Measurements from ENCODE around the gene ELAVL2. TPM values are rescaled to one million over a fixed set of nuclear protein-coding genes. Genes with fewer than 3 reads are reported as not detected.

ELAVL2 gene
- total RNA-seq, 4 donors from 2014 or later: 0.13 to 0.62 (median 0.25) TPM; not detected in 1

- Histone ChIP-seq H3K9me3 (no peaks in the 10 kb centered on the region), H3K27me3 (no peaks in the 10 kb centered on the region), H3K4me3 (no peak overlapping the region), H3K4me1 (no peaks in the 10 kb centered on the region), H3K36me3 (no peaks in the 10 kb centered on the region), H3K27ac (no peak overlapping the region)
- 72 to 85% methylated on average over 2 of the region's 2 CpGs for WGBS, 2 donors (ENCODE audit: low coverage in 1 of 2)
- ATAC-seq: no peak
- TF ChIP-seq POLR2A (IDR thresholded peaks at IDR 0.05) (no peak), POLR2AphosphoS5 (IDR thresholded peaks at IDR 0.05) (no peak)
- TF ChIP-seq, protein P1, sequence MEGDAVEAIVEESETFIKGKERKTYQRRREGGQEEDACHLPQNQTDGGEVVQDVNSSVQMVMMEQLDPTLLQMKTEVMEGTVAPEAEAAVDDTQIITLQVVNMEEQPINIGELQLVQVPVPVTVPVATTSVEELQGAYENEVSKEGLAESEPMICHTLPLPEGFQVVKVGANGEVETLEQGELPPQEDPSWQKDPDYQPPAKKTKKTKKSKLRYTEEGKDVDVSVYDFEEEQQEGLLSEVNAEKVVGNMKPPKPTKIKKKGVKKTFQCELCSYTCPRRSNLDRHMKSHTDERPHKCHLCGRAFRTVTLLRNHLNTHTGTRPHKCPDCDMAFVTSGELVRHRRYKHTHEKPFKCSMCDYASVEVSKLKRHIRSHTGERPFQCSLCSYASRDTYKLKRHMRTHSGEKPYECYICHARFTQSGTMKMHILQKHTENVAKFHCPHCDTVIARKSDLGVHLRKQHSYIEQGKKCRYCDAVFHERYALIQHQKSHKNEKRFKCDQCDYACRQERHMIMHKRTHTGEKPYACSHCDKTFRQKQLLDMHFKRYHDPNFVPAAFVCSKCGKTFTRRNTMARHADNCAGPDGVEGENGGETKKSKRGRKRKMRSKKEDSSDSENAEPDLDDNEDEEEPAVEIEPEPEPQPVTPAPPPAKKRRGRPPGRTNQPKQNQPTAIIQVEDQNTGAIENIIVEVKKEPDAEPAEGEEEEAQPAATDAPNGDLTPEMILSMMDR (IDR thresholded peaks at IDR 0.05): no peak
These were observed 108.5 kb downstream of the ELAVL2 start for GRCh38 chr9:23717505-23717904.

DNA sequence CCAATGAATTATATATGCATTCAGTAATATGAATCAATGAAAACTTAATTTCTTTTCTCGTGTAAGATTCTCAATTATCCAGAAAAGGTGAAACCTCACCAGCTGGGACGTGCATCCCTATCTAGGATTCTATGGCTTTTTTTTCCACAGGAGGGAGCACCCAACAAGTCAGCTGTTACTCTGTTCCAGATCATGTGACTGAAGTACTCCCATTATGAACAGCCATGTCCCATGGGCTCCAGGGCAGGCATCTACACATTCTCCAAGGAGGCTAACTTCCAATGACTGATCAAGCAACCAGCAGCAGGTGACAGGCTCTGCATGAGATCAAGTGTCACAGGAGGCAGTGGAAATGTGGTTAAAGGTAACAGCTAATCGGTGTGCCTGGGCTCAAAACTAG is 118.8 kb downstream of the ELAVL2 start:
- no peak for ATAC-seq
- TF ChIP-seq POLR2A (IDR thresholded peaks at IDR 0.05) (no peak), EP300 (IDR thresholded peaks at IDR 0.05) (no peak), POLR2AphosphoS5 (IDR thresholded peaks at IDR 0.05) (no peak)
- TF ChIP-seq, protein P1 (IDR thresholded peaks at IDR 0.05): no peak
- Histone ChIP-seq H3K4me3 (no peak overlapping the region), H3K9me3 (no peaks in the 10 kb centered on the region), H3K4me1 (no peaks in the 10 kb centered on the region), H3K36me3 (no peaks in the 10 kb centered on the region), H3K27me3 (no peaks in the 10 kb centered on the region), H3K27ac (no peak overlapping the region)
- WGBS, 2 donors (ENCODE audit: low coverage in 1 of 2): 90 to 91% methylated on average over 2 to 3 of the region's 3 CpGs

DNA sequence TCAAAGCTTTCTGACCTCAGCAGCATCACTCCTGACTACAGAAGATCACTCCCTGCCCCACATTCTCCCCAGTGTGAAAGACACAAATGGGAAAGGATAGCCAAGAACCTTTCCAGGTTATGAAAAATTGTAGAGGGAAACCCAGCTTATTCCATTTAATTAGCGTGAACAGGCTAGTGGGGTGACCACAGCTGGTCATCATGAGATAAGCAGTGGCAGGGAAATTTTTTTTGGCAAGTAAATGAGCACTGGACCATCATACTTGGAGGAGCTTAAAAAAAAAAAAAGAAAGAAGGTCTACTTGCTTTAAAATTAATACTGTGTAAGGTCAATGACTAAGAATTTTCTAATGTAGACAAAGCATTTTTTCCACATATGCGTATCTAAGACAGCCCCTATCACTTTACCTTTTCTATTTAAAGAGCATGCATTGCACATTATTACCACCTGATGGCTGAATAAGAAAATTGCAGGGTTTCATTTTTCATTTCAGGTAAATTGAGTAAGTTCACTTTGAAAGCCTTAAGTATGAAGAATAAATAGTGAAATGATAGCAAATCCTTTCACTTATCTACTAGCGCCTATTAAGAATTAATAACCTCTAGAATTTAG is 123.6 kb downstream of the ELAVL2 start:
- Histone ChIP-seq H3K27me3 (no peaks in the 10 kb centered on the region), H3K27ac (no peak overlapping the region), H3K9me3 (no peaks in the 10 kb centered on the region), H3K4me1 (no peaks in the 10 kb centered on the region), H3K4me3 (no peak overlapping the region), H3K36me3 (no peaks in the 10 kb centered on the region)
- TF ChIP-seq, protein P1 (IDR thresholded peaks at IDR 0.05): no peak
- TF ChIP-seq EP300 (IDR thresholded peaks at IDR 0.05) (no peak), POLR2A (IDR thresholded peaks at IDR 0.05) (no peak), POLR2AphosphoS5 (IDR thresholded peaks at IDR 0.05) (no peak)
- no peak for ATAC-seq
- 77 to 88% methylated on average over 1 to 3 of the region's 3 CpGs for WGBS, 2 donors (ENCODE audit: low coverage in 1 of 2)

DNA sequence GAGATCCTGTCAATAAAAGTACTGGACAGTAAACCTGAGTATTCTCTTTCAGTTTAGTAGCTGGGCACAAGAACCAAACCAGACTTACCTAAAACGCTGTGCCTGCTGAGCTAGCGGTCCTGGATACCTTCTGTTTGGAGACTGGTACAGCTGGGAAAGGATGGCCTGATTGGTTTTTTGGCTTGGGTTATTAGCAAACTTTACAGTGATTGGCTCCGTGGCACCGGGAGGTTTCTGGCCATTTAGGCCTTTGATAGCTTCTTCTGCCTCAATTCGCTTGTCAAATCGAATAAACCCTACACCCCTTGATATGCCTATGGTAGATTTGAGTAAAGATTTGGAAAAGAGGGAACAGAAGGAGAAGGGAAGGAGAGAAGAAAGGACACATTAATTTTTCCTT is 124.7 kb downstream of the ELAVL2 start:
- Histone ChIP-seq H3K27me3 (no peaks in the 10 kb centered on the region), H3K4me1 (no peaks in the 10 kb centered on the region), H3K4me3 (no peak overlapping the region), H3K36me3 (no peaks in the 10 kb centered on the region), H3K9me3 (no peaks in the 10 kb centered on the region), H3K27ac (no peak overlapping the region)
- 93 to 98% methylated on average over 5 to 6 of the region's 6 CpGs for WGBS, 2 donors (ENCODE audit: low coverage in 1 of 2)
- ATAC-seq: no peak
- TF ChIP-seq POLR2AphosphoS5 (IDR thresholded peaks at IDR 0.05): no peak
- TF ChIP-seq, protein P1 (IDR thresholded peaks at IDR 0.05): no peak
- no peak for TF ChIP-seq POLR2A (IDR thresholded peaks at IDR 0.05)
- TF ChIP-seq EP300 (IDR thresholded peaks at IDR 0.05): no peak

DNA sequence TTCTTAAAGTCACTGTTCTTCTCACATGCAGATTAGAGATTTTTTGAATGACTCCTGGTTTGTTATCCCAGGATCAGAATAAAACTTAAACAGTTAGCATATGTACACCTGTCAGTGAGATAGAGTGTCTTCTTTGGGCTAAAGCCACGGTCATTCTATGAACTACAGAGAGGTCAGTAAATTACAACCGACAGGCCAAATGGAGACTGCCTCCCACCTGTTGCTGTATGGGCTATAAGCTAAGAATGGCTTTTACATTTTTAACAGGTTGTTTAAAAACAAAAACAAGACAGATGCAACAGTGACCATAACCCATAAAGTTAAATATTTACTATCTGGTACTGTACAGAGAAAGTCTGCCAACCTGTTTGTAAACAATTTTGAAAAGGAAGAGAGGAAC is 125.7 kb downstream of the ELAVL2 start:
- H3K4me1 ChIP-seq: no peaks in the 10 kb centered on the region
- no peak overlapping the region for H3K4me3 ChIP-seq
- ATAC-seq: no peak
- no peaks in the 10 kb centered on the region for H3K36me3 ChIP-seq
- no peaks in the 10 kb centered on the region for H3K27me3 ChIP-seq
- TF ChIP-seq POLR2AphosphoS5 (IDR thresholded peaks at IDR 0.05) (no peak), POLR2A (IDR thresholded peaks at IDR 0.05) (no peak), EP300 (IDR thresholded peaks at IDR 0.05) (no peak)
- TF ChIP-seq, protein P1 (IDR thresholded peaks at IDR 0.05): no peak
- 67 to 69% methylated on average over 2 of the region's 2 CpGs for WGBS, 2 donors (ENCODE audit: low coverage in 1 of 2)
- no peak overlapping the region for H3K27ac ChIP-seq
- H3K9me3 ChIP-seq: no peaks in the 10 kb centered on the region
